ENCODE results near the gene TRMO.
A peak's percentile ranks its signal among the peaks of the same experiment; 100 is the strongest.

Gene TRMO

GRCh38 chr9:97936998-97937397 is 14.7 kb upstream of the TRMO start:
- DNase-seq, result no peak

- no peak for DNase-seq
Measured at GRCh38 chr9:97935276-97935675, 13.0 kb upstream of the TRMO start.

- no peak for DNase-seq
Measured at GRCh38 chr9:97934321-97935115, 12.2 kb upstream of the TRMO start.

GRCh38 chr9:97933297-97933998 is 11.1 kb upstream of the TRMO start:
- DNase-seq, result no peak

GRCh38 chr9:97930972-97931371 is 8.7 kb upstream of the TRMO start:
- no peak for DNase-seq

GRCh38 chr9:97928986-97929604 is 6.8 kb upstream of the TRMO start:
- DNase-seq, result no peak

- DNase-seq, result no peak
Measured at GRCh38 chr9:97925497-97926334, 3.4 kb upstream of the TRMO start.

- DNase-seq, result no peak
Measured at GRCh38 chr9:97924386-97924785, 2.1 kb upstream of the TRMO start.

GRCh38 chr9:97923529-97924108 is 1.3 kb upstream of the TRMO start:
- peak; percentile 84 for DNase-seq

- no peak for DNase-seq
Measured at GRCh38 chr9:97919217-97919813, 3.0 kb downstream of the TRMO start.

GRCh38 chr9:97918611-97919010 is 3.7 kb downstream of the TRMO start:
- no peak for DNase-seq

- DNase-seq, result no peak
Measured at GRCh38 chr9:97911970-97912369, 10.3 kb downstream of the TRMO start.

GRCh38 chr9:97911528-97911927 is 10.8 kb downstream of the TRMO start:
- DNase-seq, result no peak

- no peak for DNase-seq
Measured at GRCh38 chr9:97910357-97910756, 11.9 kb downstream of the TRMO start.

GRCh38 chr9:97908705-97909104 is 13.6 kb downstream of the TRMO start:
- no peak for DNase-seq

GRCh38 chr9:97907632-97908031 is 14.7 kb downstream of the TRMO start:
- no peak for DNase-seq

- no peak for DNase-seq
Measured at GRCh38 chr9:97907046-97907445, 15.3 kb downstream of the TRMO start.

- DNase-seq, result no peak
Measured at GRCh38 chr9:97906236-97906831, 16.0 kb downstream of the TRMO start.

GRCh38 chr9:97905228-97905627 is 17.1 kb downstream of the TRMO start:
- no peak for DNase-seq

- no peak for DNase-seq
Measured at GRCh38 chr9:97904725-97905124, 17.6 kb downstream of the TRMO start.

GRCh38 chr9:97903177-97903576 is 19.1 kb downstream of the TRMO start:
- no peak for DNase-seq
